Measurements from ENCODE around the gene ERF. TPM values are rescaled to one million over a fixed set of nuclear protein-coding genes. Genes with fewer than 3 reads are reported as not detected.

The ERF gene
- total RNA-seq, 1 experiment from 2014 or later = 100 TPM

GRCh38 chr19:42288881-42289555 lies 34.1 kb upstream of the ERF start:
- intact Hi-C loops (cut with micrococcal nuclease; ENCODE audit: unreplicated experiment) = loop anchor here (10.0 kb wide), 1 partner anchor 164 kb away; no protein-coding TSS in a partner anchor
- Mint-ChIP-seq H3K9me3 (ENCODE audit: low read depth, unreplicated experiment) (no peaks in the 10 kb centered on the region), H3K27ac (ENCODE audit: unreplicated experiment) (no peak overlapping the region), H3K4me3 (ENCODE audit: low read depth, unreplicated experiment) (no peak overlapping the region), H3K4me1 (ENCODE audit: low read depth, unreplicated experiment) (peaks cover 22% of the 10 kb centered on the region), H3K27me3 (ENCODE audit: unreplicated experiment) (no peaks in the 10 kb centered on the region), H3K36me3 (ENCODE audit: insufficient read depth, unreplicated experiment) (peaks cover 66% of the 10 kb centered on the region)
- BruUV-seq (replicated peaks) = no TSS peak
- DNase-seq = no peak
- CTCF ChIA-PET = no interaction called here
- TF ChIP-seq CTCF (IDR thresholded peaks at IDR 0.05; ENCODE audit: unreplicated experiment) = no peak

GRCh38 chr19:42288387-42288786 lies 33.5 kb upstream of the ERF start:
- CTCF ChIA-PET = interaction anchor here (0.5 kb wide), 1 partner anchor 77 kb away, joined by 3 read pairs; no protein-coding TSS in a partner anchor
- no TSS peak for BruUV-seq (replicated peaks)
- no peak overlapping the region for H3K27ac Mint-ChIP-seq (ENCODE audit: unreplicated experiment)
- TF ChIP-seq CTCF (IDR thresholded peaks at IDR 0.05; ENCODE audit: unreplicated experiment) = no peak
- intact Hi-C loops (cut with micrococcal nuclease; ENCODE audit: unreplicated experiment) = loop anchor here (10.0 kb wide), 1 partner anchor 164 kb away; no protein-coding TSS in a partner anchor
- peaks cover 22% of the 10 kb centered on the region for H3K4me1 Mint-ChIP-seq (ENCODE audit: low read depth, unreplicated experiment)
- no peak overlapping the region for H3K4me3 Mint-ChIP-seq (ENCODE audit: low read depth, unreplicated experiment)
- H3K9me3 Mint-ChIP-seq (ENCODE audit: low read depth, unreplicated experiment) = no peaks in the 10 kb centered on the region
- no peak for DNase-seq
- H3K27me3 Mint-ChIP-seq (ENCODE audit: unreplicated experiment) = no peaks in the 10 kb centered on the region
- peaks cover 60% of the 10 kb centered on the region for H3K36me3 Mint-ChIP-seq (ENCODE audit: insufficient read depth, unreplicated experiment)

GRCh38 chr19:42287827-42288107 lies 32.8 kb upstream of the ERF start:
- Mint-ChIP-seq H3K36me3 (ENCODE audit: insufficient read depth, unreplicated experiment) (peaks cover 57% of the 10 kb centered on the region), H3K27me3 (ENCODE audit: unreplicated experiment) (no peaks in the 10 kb centered on the region), H3K4me3 (ENCODE audit: low read depth, unreplicated experiment) (no peak overlapping the region), H3K27ac (ENCODE audit: unreplicated experiment) (no peak overlapping the region), H3K4me1 (ENCODE audit: low read depth, unreplicated experiment) (peaks cover 22% of the 10 kb centered on the region), H3K9me3 (ENCODE audit: low read depth, unreplicated experiment) (no peaks in the 10 kb centered on the region)
- TF ChIP-seq CTCF (IDR thresholded peaks at IDR 0.05; ENCODE audit: unreplicated experiment) = no peak
- intact Hi-C loops (cut with micrococcal nuclease; ENCODE audit: unreplicated experiment) = loop anchor here (10.0 kb wide), 1 partner anchor 163 kb away; no protein-coding TSS in a partner anchor
- CTCF ChIA-PET = no interaction called here
- BruUV-seq (replicated peaks) = no TSS peak
- no peak for DNase-seq

- intact Hi-C loops (cut with micrococcal nuclease; ENCODE audit: unreplicated experiment) = loop anchor here (10.0 kb wide), 1 partner anchor 162 kb away; no protein-coding TSS in a partner anchor
- no peak for TF ChIP-seq CTCF (IDR thresholded peaks at IDR 0.05; ENCODE audit: unreplicated experiment)
- Mint-ChIP-seq H3K4me3 (ENCODE audit: low read depth, unreplicated experiment) (no peak overlapping the region), H3K36me3 (ENCODE audit: insufficient read depth, unreplicated experiment) (peaks cover 52% of the 10 kb centered on the region), H3K27me3 (ENCODE audit: unreplicated experiment) (no peaks in the 10 kb centered on the region), H3K9me3 (ENCODE audit: low read depth, unreplicated experiment) (no peaks in the 10 kb centered on the region), H3K27ac (ENCODE audit: unreplicated experiment) (no peak overlapping the region), H3K4me1 (ENCODE audit: low read depth, unreplicated experiment) (peaks cover 22% of the 10 kb centered on the region)
- BruUV-seq (replicated peaks) = TSS peak; percentile 21
- DNase-seq = no peak
- CTCF ChIA-PET = no interaction called here
These were observed 32.3 kb upstream of the ERF start for GRCh38 chr19:42287017-42287826.
